ENCODE measurements around the gene MTHFD1L. TPM values are rescaled to one million over a fixed set of nuclear protein-coding genes. Genes with fewer than 3 reads are reported as not detected.
"Not testable (repeated sequence)": the region's sequence is repeated elsewhere in the genome, so short reads cannot be mapped to it uniquely, and the experiment has no call there.

MTHFD1L gene
- total and polyA plus RNA-seq, 2 donors (not counting 1 experiment from before 2014, with no cell fraction given): 36.1 to 48.9 TPM

- H2AFZ ChIP-seq (ENCODE audit: low read length): no peak overlapping the region
- H3K4me3 ChIP-seq (replicated peaks in 1 of 4; ENCODE audit: control extremely low read depth in 1 of 4, insufficient read depth in 1 of 4, low read depth in 3 of 4, low read length in 4 of 4): peak overlapping the region in 2 of 4 experiments; percentile 1 to 33
- H3K36me3 ChIP-seq (ENCODE audit: control insufficient read depth, insufficient read depth, low read length): no peaks in the 10 kb centered on the region
- TF ChIP-seq CTCF (conservative IDR thresholded peaks at IDR 0.05 in 1 of 2, IDR thresholded peaks at IDR 0.05 in 1 of 2; ENCODE audit: low read depth in 1 of 2, low read length in 2 of 2) (no peak), EZH2 (IDR thresholded peaks at IDR 0.05; ENCODE audit: low read length, missing control alignments) (no peak)
- DNase-seq (ENCODE audit: low read depth in 2 of 2): peak; percentile 99 to 100
- peak overlapping the region; percentile 68 for H3K9ac ChIP-seq (ENCODE audit: insufficient read depth, low read length)
- H3K79me2 ChIP-seq (ENCODE audit: control insufficient read depth, insufficient read depth, low read length): no peaks in the 10 kb centered on the region
- no peaks in the 10 kb centered on the region for H3K27me3 ChIP-seq (ENCODE audit: control insufficient read depth, insufficient read depth, low read length)
- H3K4me1 ChIP-seq (ENCODE audit: control insufficient read depth, extremely low read depth, insufficient read depth, low read length): peaks cover 13% of the 10 kb centered on the region
- H4K20me1 ChIP-seq (ENCODE audit: control insufficient read depth, extremely low read depth, insufficient read depth, low read length): no peaks in the 10 kb centered on the region
- H3K9me3 ChIP-seq (ENCODE audit: control insufficient read depth, insufficient read depth, low read depth, low read length): no peaks in the 10 kb centered on the region
- peak overlapping the region; percentile 72 for H3K4me2 ChIP-seq (ENCODE audit: extremely low read depth, insufficient read depth, low read length)
- H3K27ac ChIP-seq (ENCODE audit: insufficient read depth, low read length): peak overlapping the region; percentile 100
These were observed 8.2 kb upstream of the MTHFD1L start for GRCh38 chr6:150857062-150857944.

- peak overlapping the region; percentile 11 for H2AFZ ChIP-seq (ENCODE audit: low read length)
- H3K4me3 ChIP-seq (replicated peaks in 1 of 4; ENCODE audit: control extremely low read depth in 1 of 4, insufficient read depth in 1 of 4, low read depth in 3 of 4, low read length in 4 of 4): peak overlapping the region in 2 of 4 experiments; percentile 1 to 33
- peak overlapping the region; percentile 29 for H3K4me2 ChIP-seq (ENCODE audit: extremely low read depth, insufficient read depth, low read length)
- DNase-seq (ENCODE audit: low read depth in 2 of 2): no peak
- peaks cover 13% of the 10 kb centered on the region for H3K4me1 ChIP-seq (ENCODE audit: control insufficient read depth, extremely low read depth, insufficient read depth, low read length)
- TF ChIP-seq CTCF (conservative IDR thresholded peaks at IDR 0.05 in 1 of 2, IDR thresholded peaks at IDR 0.05 in 1 of 2; ENCODE audit: low read depth in 1 of 2, low read length in 2 of 2) (no peak), EZH2 (IDR thresholded peaks at IDR 0.05; ENCODE audit: low read length, missing control alignments) (no peak)
- H3K9ac ChIP-seq (ENCODE audit: insufficient read depth, low read length): peak overlapping the region; percentile 68
- no peaks in the 10 kb centered on the region for H3K27me3 ChIP-seq (ENCODE audit: control insufficient read depth, insufficient read depth, low read length)
- no peaks in the 10 kb centered on the region for H4K20me1 ChIP-seq (ENCODE audit: control insufficient read depth, extremely low read depth, insufficient read depth, low read length)
- peak overlapping the region; percentile 100 for H3K27ac ChIP-seq (ENCODE audit: insufficient read depth, low read length)
- H3K36me3 ChIP-seq (ENCODE audit: control insufficient read depth, insufficient read depth, low read length): no peaks in the 10 kb centered on the region
- no peaks in the 10 kb centered on the region for H3K9me3 ChIP-seq (ENCODE audit: control insufficient read depth, insufficient read depth, low read depth, low read length)
- no peaks in the 10 kb centered on the region for H3K79me2 ChIP-seq (ENCODE audit: control insufficient read depth, insufficient read depth, low read length)
These were observed 7.6 kb upstream of the MTHFD1L start for GRCh38 chr6:150857945-150858308.

GRCh38 chr6:150861448-150862168 lies 3.9 kb upstream of the MTHFD1L start:
- not testable (repeated sequence) for H3K27me3 ChIP-seq (ENCODE audit: control insufficient read depth, insufficient read depth, low read length); H2AFZ ChIP-seq (ENCODE audit: low read length); H3K4me2 ChIP-seq (ENCODE audit: extremely low read depth, insufficient read depth, low read length); H3K4me3 ChIP-seq (replicated peaks in 1 of 4; ENCODE audit: control extremely low read depth in 1 of 4, insufficient read depth in 1 of 4, low read depth in 3 of 4, low read length in 4 of 4); H3K36me3 ChIP-seq (ENCODE audit: control insufficient read depth, insufficient read depth, low read length); H4K20me1 ChIP-seq (ENCODE audit: control insufficient read depth, extremely low read depth, insufficient read depth, low read length); H3K79me2 ChIP-seq (ENCODE audit: control insufficient read depth, insufficient read depth, low read length); H3K9ac ChIP-seq (ENCODE audit: insufficient read depth, low read length); H3K27ac ChIP-seq (ENCODE audit: insufficient read depth, low read length); H3K9me3 ChIP-seq (ENCODE audit: control insufficient read depth, insufficient read depth, low read depth, low read length)
- peaks cover 10% of the 10 kb centered on the region for H3K4me1 ChIP-seq (ENCODE audit: control insufficient read depth, extremely low read depth, insufficient read depth, low read length)
- DNase-seq (ENCODE audit: low read depth in 2 of 2): peak; percentile 59 to 68

All from fibroblast of lung (primary cell).